ENCODE results near the gene UGCG. TPM values are rescaled to one million over a fixed set of nuclear protein-coding genes. Genes with fewer than 3 reads are reported as not detected.

UGCG gene
- 75.5 and 84.8 TPM in 2 replicates for total RNA-seq (2022)
- percentile 99 among the genes with signal in this experiment for Bru-seq, nascent RNA
- BruChase-seq, experiment 1, labeled RNA remaining after a 6-hour chase = percentile 92 among the genes with signal in this experiment
- BruChase-seq, experiment 2, labeled RNA remaining after a 2-hour chase = percentile 97 among the genes with signal in this experiment
- long read RNA-seq, full-length matches to known transcripts = 56 of 72 reads
- long read RNA-seq, partial matches to known transcripts = 2 of 72 reads
- long read RNA-seq, other reads (novel, unspliced or antisense) = 14 of 72 reads

DNA sequence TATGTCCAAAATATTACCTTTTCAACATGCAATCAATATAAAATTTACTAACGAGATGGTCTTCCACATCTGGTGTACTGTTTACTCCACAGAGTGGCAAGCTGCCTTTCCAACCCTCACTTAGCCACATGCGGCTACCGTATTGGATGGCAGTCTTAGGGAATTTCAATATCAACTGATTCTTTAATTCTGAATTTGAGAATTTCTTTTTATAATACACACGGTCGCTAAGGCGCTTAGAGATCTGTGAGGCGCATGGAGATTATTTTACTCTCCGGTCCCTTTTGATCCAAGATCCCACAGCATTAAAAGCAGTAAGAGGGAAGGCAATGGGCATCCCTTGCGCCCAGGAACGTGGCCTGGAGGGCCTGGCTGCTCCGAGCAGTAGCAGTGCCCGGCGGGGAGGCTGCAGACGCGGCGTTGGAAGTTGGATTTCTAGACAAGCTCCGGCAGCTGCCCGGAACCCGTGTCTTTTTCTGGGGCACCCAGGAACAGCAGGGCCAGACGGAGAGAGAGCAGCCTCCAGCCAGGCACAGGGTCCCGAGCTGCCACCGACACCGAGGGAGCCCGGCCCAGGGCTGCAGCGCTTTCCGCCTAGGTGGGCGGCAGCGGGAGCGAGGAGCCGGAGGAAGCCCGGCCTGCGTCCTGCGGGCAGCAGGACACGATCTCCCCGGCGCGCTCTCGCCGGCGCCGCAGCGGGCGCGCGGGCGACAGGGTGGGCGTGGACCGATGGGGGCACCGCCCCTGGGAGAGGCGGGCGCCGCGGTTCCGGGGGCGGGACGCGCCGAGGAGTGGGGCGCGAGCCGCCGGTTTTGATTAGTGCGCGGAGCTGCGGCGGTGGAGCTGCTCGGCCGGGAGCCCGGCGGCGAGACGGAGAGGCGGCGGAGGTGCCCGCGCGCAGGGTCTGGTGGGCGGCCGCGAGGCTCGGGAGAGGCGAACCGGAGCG, at the start of gene UGCG:
UGCG (plus strand) TSS at position 819 of the 946 bp plus-strand sequence. CDS start 402 bp downstream, outside the sequence.
- Mint-ChIP-seq H3K27me3 (ENCODE audit: unreplicated experiment) (no peaks in the 10 kb centered on the region), H3K4me1 (ENCODE audit: low read depth, unreplicated experiment) (no peaks in the 10 kb centered on the region), H3K4me3 (ENCODE audit: low read depth, unreplicated experiment) (no peak within 1 kb of the TSS), H3K27ac (ENCODE audit: unreplicated experiment) (peak within 1 kb of the TSS; percentile 96), H3K36me3 (ENCODE audit: insufficient read depth, unreplicated experiment) (peaks cover 5% of the 10 kb centered on the region), H3K9me3 (ENCODE audit: low read depth, unreplicated experiment) (no peaks in the 10 kb centered on the region)
- BruUV-seq (replicated peaks) = TSS peak; percentile 67
- intact Hi-C loops (cut with micrococcal nuclease; ENCODE audit: unreplicated experiment) = loop anchor here (5.0 kb wide), 2 partner anchors 126 to 171 kb away; no protein-coding TSS in a partner anchor
- TF ChIP-seq, protein P1, sequence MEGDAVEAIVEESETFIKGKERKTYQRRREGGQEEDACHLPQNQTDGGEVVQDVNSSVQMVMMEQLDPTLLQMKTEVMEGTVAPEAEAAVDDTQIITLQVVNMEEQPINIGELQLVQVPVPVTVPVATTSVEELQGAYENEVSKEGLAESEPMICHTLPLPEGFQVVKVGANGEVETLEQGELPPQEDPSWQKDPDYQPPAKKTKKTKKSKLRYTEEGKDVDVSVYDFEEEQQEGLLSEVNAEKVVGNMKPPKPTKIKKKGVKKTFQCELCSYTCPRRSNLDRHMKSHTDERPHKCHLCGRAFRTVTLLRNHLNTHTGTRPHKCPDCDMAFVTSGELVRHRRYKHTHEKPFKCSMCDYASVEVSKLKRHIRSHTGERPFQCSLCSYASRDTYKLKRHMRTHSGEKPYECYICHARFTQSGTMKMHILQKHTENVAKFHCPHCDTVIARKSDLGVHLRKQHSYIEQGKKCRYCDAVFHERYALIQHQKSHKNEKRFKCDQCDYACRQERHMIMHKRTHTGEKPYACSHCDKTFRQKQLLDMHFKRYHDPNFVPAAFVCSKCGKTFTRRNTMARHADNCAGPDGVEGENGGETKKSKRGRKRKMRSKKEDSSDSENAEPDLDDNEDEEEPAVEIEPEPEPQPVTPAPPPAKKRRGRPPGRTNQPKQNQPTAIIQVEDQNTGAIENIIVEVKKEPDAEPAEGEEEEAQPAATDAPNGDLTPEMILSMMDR (IDR thresholded peaks at IDR 0.05; ENCODE audit: unreplicated experiment) = no peak
- CTCF ChIA-PET = interaction anchor here (0.6 to 1.6 kb wide), 4 partner anchors 45 to 178 kb away, joined by 3 to 4 read pairs (median 4); no protein-coding TSS in a partner anchor
- peak; percentile 90 for DNase-seq

DNA sequence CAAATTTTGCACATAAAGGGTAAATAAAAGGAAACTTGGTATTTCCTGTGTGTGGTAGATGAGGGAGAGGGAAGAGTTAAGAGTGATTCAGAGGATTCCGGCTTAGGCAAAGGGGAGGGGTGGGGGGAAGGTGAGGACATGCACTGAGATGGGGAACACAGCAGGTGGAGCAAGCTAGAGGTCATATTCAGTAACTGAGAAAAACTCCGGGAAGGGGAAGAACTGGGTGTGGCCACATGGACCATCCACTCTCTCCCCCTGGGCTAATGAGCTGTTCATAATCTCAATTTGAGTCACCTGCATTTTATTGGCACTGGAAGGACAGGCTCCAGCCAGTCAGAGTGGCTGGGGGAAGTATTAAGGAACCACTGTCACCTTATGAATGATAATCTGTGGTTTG, 45.1 kb upstream of the UGCG start:
- CTCF ChIA-PET = interaction anchor here (1.0 kb wide), 1 partner anchor 45 kb away, joined by 4 read pairs; the partner anchor contains the start of gene UGCG
- Mint-ChIP-seq H3K4me1 (ENCODE audit: low read depth, unreplicated experiment) (peaks cover 24% of the 10 kb centered on the region), H3K27ac (ENCODE audit: unreplicated experiment) (peak overlapping the region; percentile 4), H3K4me3 (ENCODE audit: low read depth, unreplicated experiment) (no peak overlapping the region), H3K9me3 (ENCODE audit: low read depth, unreplicated experiment) (no peaks in the 10 kb centered on the region), H3K27me3 (ENCODE audit: unreplicated experiment) (no peaks in the 10 kb centered on the region), H3K36me3 (ENCODE audit: insufficient read depth, unreplicated experiment) (no peaks in the 10 kb centered on the region)
- DNase-seq = peak; percentile 45
- intact Hi-C loops (cut with micrococcal nuclease; ENCODE audit: unreplicated experiment) = no loop called here
- BruUV-seq (replicated peaks) = no TSS peak
- TF ChIP-seq, protein P1 (IDR thresholded peaks at IDR 0.05; ENCODE audit: unreplicated experiment) = no peak

DNA sequence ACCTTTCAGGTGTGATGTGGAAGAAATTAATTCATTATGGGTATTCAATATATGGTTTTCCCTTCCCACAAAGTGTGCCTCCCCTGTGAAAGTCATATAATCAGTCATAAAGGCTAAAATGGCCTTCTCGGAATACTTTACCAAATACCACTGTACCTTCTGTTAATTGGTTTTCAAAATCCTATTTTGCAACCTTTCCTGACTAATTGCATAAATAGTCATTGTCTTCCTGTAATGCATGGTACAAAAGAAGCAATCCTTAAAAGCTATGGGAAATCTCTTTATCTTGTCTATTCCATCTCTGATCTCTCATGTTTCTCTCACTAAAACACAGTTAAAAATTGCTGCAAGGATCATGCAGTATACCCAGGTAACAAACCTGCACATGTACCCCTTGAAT, 44.3 kb upstream of the UGCG start:
- H3K27me3 Mint-ChIP-seq (ENCODE audit: unreplicated experiment) = no peaks in the 10 kb centered on the region
- CTCF ChIA-PET = interaction anchor here (1.0 kb wide), 1 partner anchor 45 kb away, joined by 4 read pairs; the partner anchor contains the start of gene UGCG
- H3K9me3 Mint-ChIP-seq (ENCODE audit: low read depth, unreplicated experiment) = no peaks in the 10 kb centered on the region
- BruUV-seq (replicated peaks) = no TSS peak
- H3K4me3 Mint-ChIP-seq (ENCODE audit: low read depth, unreplicated experiment) = no peak overlapping the region
- H3K36me3 Mint-ChIP-seq (ENCODE audit: insufficient read depth, unreplicated experiment) = no peaks in the 10 kb centered on the region
- intact Hi-C loops (cut with micrococcal nuclease; ENCODE audit: unreplicated experiment) = no loop called here
- TF ChIP-seq, protein P1 (IDR thresholded peaks at IDR 0.05; ENCODE audit: unreplicated experiment) = no peak
- peaks cover 27% of the 10 kb centered on the region for H3K4me1 Mint-ChIP-seq (ENCODE audit: low read depth, unreplicated experiment)
- H3K27ac Mint-ChIP-seq (ENCODE audit: unreplicated experiment) = no peak overlapping the region
- DNase-seq = no peak

DNA sequence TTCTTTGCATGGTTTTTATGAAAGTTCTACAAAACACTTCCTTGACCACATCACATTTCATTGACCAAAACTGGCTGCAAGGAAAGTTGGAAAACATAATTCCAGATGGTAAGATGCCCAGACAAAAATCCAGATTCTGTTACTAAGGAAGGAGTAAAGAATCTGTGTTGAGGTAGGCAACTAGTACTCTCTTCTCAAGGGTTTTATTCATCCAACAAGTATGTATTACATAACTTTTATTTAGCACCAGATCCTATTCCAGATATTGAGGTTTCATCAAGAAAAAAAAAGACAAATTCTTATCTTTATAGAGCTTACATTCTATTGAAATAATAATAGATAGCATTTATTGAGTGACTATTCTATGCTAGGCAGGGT, 43.2 kb upstream of the UGCG start:
- no peak overlapping the region for H3K4me3 Mint-ChIP-seq (ENCODE audit: low read depth, unreplicated experiment)
- H3K27ac Mint-ChIP-seq (ENCODE audit: unreplicated experiment) = no peak overlapping the region
- intact Hi-C loops (cut with micrococcal nuclease; ENCODE audit: unreplicated experiment) = no loop called here
- no peak for DNase-seq
- TF ChIP-seq, protein P1 (IDR thresholded peaks at IDR 0.05; ENCODE audit: unreplicated experiment) = no peak
- CTCF ChIA-PET = no interaction called here
- no peaks in the 10 kb centered on the region for H3K27me3 Mint-ChIP-seq (ENCODE audit: unreplicated experiment)
- BruUV-seq (replicated peaks) = no TSS peak
- H3K36me3 Mint-ChIP-seq (ENCODE audit: insufficient read depth, unreplicated experiment) = no peaks in the 10 kb centered on the region
- H3K4me1 Mint-ChIP-seq (ENCODE audit: low read depth, unreplicated experiment) = peaks cover 39% of the 10 kb centered on the region
- no peaks in the 10 kb centered on the region for H3K9me3 Mint-ChIP-seq (ENCODE audit: low read depth, unreplicated experiment)
